NCI-H187 (cell line): ENCODE measurements around the gene PATZ1.
"Not testable (repeated sequence)": the region's sequence is repeated elsewhere in the genome, so short reads cannot be mapped to it uniquely, and the experiment has no call there.

Experiments
- DNase-seq, 2 experiments: peaks; one replicate each; lab custom pipeline; 2025; lab: John Stamatoyannopoulos, UW

Gene PATZ1

DNA sequence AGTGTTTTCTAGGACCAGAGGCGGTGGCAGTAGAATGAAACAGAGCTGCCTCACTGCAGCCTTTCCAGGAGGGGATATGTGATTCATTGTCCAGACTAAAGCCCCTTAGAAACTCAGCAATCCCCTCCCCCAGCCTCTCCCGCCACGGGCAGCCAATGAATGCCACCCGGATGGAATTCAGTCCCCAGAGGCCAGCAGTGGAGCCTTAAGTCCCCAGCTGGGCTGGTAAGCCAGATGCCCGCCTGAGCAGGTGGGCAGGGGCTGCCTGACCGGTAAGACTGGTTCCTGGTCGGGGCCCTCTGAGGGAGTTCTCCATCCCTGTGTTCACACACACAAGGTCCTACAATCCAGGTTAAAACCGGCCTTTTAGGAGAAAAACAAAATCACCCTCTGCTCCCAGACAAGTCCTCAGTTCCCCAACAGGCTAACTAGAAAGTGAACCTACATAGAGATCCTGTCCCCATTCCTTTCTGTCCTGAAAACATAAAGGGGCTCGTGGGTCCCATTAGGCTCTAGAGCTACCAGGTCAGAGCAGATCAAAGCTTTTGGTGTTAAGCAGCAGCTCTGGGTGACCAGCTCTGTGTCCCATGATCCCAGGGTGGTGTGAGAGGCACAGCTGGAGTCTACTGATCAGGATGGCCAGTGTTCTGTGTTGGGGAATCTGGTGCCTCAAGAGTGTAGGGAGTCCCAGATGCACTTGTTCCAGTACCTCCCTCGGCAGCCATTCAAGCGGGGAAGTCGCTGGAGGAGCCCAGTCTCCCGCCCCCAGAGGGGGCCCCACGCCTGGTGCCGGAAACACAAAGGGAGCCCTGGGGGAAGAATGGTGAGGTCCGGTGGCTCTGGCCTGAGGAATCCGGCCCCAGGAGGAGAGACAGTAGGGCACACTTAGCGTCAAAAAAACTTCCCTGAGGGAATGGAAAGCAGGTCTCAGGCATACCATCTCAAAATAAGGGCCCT is 2.6 kb downstream of the PATZ1 start:
- no peak for DNase-seq

DNA sequence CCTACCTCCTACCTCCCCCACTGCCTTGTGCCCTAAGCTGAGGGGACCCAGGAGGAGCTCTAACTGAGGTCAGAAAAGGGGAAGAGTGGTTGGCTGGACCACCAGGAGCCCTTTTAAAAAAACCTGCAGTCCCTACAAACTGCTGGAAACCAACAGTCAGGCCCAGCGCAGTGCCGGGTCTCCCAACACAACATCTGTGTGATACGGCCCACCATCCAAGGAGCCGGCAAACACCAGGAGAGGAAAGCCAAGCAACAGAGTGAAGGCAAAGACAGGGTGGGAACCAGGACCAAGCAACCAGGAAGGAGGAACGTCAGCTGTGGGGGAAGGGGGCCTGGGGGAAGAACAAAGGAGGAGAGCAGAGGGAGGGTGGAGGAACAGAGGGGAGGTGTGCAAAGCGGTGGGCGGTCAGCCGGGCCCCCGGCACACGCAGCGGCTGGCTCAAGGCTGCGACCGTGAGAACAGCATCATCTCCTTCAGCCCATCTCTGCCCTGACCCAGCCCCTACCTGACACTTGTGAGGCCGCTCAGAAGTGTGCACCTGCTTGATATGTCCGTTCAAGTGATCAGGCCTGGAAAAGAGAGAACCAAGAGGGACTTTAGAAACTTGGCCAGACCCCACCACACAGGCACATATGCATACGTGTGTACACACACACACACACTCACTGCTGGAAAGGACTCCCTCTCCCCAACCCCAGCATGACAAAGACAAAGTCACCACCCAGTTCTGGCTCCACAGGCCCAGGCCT is 3.6 kb downstream of the PATZ1 start:
- DNase-seq: no peak

DNA sequence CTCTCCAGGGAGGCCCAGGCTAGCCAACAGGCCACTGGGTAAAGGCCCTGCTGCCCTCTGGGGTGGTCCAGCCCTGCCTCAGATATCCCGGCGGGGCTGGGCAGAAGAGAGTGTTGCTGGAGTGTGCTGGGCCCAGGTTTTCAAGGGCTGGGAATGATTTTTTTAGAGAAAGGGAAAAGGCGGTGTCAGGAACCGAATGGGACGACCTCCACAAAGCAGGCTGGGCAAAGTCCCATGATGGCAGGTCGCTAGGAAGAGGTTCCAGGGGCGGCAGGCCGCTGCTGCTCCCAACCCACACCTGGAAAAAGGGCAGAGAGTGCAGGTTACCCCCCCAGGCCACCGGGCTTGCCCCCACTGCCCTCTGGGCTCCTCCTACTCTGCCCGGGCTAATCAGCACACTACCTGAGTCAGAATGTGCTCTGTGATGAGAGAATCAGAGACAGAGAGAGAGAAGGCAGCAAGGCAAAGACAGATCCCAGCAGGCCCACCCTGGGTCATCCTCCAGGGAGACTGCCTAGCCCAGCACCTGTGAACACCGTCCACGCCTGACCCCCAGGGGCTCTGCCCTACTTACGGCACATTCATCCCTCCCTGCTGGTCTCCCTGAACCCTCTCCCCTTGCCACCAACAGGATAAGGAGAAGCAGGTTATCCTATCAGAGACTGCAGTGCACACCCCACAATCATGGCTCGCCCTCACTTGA is 4.6 kb downstream of the PATZ1 start:
- DNase-seq: no peak

GRCh38 chr22:31340765-31341247 is 5.3 kb downstream of the PATZ1 start:
- DNase-seq: no peak

GRCh38 chr22:31340360-31340759 is 5.8 kb downstream of the PATZ1 start:
- no peak for DNase-seq

GRCh38 chr22:31339148-31339832 is 6.9 kb downstream of the PATZ1 start:
- no peak for DNase-seq

DNA sequence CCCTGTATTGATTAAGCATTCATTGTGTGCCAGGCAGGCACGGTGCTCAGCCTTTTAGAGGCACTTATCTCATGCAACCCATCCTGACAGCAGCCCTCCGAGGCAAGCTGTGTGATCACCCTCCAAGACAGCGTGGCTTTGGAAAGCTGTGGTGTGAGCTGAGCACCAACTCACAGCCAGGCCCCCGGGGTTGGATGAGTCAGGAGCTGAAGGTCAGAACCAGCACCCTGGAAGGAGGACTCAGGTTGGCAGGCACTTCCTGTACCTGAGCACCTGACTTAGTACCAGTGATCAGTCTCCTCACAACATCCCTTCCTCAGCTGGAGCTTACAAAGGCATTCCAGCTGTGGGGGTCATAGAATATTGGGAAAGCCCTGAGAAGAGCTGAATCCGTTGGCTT is 9.0 kb downstream of the PATZ1 start:
- DNase-seq: no peak

DNA sequence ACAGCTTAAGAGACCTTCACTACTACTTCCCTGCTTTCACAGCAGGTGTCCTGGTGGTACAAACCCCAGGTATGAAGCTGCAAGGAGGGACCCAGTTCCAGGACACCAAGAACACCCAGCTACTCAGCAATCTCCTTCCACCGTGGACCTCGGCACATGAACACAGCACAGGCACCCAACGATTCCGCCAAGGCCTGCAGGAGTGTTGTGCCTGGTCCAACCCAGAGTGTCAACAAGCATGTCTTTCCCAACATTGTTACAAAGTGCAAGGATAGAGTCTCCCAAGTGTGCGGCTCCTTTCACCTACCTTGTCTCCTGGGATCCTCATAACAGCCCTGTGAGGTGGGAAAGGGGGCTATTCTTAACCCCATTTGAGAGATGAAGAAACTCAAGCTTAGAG is 11.8 kb downstream of the PATZ1 start:
- DNase-seq: no peak

DNA sequence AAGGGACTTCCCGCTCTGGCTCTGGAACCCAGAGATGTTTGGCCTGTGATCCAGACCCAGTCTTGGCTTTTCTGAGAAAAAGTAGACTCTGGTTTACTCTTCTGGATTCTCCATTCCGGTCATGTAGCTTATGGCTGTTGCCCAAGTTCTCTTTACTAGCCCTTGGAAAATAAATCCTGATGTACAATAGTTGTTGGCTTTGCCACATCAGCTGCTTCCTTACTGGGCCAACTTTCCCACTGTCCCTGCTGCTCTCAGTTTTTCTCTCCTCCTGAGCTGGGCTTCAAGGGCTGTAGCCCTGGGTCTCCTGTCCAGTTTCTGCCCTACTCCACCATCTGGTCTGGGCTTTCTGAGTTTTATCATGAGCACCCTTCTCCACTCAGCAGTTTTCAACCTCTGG is 12.5 kb downstream of the PATZ1 start:
- no peak for DNase-seq

DNA sequence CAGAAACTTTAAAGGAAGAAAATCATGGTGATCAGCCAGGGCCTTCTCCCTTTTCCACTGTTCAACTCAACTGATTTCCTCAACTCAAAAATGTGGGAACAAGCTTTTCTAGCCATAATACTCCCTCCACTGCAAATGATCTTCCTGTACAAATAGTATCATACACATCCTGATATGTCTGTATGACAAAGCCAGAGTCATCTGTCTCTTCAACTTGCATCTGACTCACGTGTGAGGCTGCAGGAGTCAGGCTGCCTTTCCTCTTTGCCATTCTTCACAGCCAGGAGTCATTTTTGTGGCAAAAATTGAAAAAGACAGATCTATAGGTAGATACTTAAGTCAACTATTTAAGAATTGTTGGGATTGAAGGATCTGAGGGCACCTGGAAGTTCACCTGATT is 13.3 kb downstream of the PATZ1 start:
- DNase-seq: no peak

DNA sequence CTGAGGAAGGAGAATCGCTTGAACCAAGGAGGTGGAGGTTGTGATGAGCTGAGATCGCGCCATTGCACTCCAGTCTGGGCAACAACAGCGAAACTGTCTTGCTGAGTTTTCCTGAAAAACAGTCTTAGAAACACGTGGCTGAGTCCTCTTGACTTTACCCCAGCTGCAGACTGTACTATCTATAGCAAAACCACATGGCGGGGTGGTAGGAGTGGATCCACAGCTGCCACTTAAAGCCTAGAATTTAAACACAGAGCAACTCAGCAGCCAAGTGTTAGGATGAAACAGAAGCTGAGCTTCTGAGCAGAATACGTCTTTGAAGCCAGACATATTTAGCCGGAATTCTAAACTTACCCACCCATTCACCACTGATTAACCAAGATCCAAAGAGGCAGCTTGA is 14.1 kb downstream of the PATZ1 start:
- DNase-seq: no peak

- DNase-seq: no peak
Measured at GRCh38 chr22:31329453-31330215, 16.5 kb downstream of the PATZ1 start.

DNA sequence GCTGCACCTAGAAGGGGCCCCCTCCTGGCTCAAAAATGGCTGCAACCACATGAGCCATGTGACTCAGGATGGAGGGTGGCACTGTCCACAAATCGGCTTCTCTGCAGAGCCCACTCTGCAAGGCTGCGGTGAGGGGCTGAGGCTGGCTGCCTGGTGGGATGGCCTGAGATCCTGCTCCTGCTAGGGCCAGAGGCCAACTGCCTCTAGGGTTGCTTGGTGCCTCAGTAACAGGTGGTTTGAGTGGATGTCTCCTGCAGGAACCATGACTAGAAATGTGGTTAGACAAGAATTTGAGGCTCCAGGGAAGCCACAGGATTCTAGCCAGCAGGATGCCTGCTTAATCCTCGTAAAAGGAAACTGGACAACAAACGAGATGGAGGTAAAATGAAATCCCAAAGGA is 17.1 kb downstream of the PATZ1 start:
- no peak for DNase-seq

DNA sequence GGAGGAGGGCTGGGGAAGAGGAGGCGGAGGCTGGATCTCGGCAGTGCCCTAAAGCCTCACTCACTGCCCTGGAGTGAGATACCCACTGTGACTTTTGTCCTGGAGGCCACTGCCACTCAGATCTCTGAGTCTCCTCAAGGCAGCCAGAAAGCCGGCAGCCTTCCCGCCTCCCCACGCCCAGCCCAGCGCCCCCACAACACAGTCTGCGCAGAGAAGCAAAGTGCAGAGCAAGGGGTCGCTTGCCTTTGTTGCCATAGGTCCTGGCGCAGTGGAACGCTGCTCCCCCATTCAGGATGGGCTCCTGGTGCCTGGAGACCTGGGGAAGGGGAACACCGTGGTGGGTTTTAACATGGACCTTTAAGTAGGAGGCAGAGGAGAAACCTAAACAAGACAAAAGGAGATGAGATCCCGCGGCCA is 17.6 kb downstream of the PATZ1 start:
- DNase-seq: no peak

DNA sequence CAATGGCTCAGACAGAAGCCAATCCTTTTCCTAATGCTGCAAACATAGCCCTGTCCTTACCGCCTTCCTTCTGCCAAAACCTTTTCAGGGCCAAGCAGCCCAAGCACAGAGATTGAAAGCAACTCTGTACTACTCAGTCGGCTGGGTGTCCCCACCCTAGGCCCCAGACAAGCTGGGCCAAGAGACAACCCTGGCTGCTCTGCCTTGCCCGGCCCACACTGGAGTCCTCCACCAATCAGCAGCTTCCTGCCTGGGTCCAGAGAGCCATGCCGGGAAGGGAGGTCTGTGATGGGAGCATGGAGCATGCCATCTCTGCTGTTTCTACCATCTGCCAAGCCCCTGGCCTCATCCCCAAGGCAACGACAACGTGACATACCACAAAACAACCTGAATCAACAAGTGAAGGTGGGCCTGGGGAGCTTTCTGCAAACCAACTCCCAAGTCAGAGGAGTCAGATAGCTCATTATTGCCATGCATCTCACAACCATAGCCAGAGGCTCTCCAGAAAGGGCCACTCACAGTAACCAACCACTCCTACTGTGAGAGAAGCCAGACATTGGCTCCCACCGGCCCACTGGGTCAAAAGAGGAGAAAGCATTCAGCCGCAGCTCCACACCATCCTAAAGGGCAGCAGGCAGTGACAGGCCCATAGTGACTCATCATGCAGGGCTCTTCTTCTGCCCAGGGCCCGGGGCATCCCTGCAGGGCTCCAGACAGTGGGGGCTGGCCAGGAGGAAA is 18.2 kb downstream of the PATZ1 start:
- no peak for DNase-seq

GRCh38 chr22:31326877-31327276 is 19.3 kb downstream of the PATZ1 start:
- DNase-seq: no peak

GRCh38 chr22:31323578-31324550 is 22.3 kb downstream of the PATZ1 start:
- DNase-seq: no peak

GRCh38 chr22:31321421-31321820 is 24.7 kb downstream of the PATZ1 start:
- DNase-seq: no peak

DNA sequence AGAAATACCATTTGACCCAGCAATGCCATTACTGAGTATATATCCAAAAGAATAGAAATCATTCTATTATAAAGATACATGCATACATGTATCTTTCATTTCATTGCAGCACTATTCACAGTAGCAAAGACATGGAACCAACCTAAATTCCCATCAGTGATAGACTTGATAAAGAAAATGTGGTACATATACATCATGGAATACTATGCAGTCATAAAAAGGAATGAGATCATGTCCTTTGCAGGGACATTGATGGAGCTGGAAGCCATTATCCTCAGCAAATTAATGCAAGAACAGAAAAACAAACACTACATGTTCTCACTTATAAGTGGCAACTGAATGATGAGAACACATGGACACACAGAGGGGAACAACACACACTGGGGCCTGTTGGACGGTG is 31.9 kb downstream of the PATZ1 start:
- DNase-seq: not testable (repeated sequence)
